ENCODE results near the gene BAZ2A.

- TF ChIP-seq, protein P1, sequence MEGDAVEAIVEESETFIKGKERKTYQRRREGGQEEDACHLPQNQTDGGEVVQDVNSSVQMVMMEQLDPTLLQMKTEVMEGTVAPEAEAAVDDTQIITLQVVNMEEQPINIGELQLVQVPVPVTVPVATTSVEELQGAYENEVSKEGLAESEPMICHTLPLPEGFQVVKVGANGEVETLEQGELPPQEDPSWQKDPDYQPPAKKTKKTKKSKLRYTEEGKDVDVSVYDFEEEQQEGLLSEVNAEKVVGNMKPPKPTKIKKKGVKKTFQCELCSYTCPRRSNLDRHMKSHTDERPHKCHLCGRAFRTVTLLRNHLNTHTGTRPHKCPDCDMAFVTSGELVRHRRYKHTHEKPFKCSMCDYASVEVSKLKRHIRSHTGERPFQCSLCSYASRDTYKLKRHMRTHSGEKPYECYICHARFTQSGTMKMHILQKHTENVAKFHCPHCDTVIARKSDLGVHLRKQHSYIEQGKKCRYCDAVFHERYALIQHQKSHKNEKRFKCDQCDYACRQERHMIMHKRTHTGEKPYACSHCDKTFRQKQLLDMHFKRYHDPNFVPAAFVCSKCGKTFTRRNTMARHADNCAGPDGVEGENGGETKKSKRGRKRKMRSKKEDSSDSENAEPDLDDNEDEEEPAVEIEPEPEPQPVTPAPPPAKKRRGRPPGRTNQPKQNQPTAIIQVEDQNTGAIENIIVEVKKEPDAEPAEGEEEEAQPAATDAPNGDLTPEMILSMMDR (conservative IDR thresholded peaks at IDR 0.05): peak; percentile 69
- TF ChIP-seq ZFX (IDR thresholded peaks at IDR 0.05): no peak
Observed at GRCh38 chr12:56590237-56590830, 39.8 kb downstream of the BAZ2A start.

All from C4-2B (cell line).